ENCODE measurements around the gene GBP2.

Gene GBP2

DNA sequence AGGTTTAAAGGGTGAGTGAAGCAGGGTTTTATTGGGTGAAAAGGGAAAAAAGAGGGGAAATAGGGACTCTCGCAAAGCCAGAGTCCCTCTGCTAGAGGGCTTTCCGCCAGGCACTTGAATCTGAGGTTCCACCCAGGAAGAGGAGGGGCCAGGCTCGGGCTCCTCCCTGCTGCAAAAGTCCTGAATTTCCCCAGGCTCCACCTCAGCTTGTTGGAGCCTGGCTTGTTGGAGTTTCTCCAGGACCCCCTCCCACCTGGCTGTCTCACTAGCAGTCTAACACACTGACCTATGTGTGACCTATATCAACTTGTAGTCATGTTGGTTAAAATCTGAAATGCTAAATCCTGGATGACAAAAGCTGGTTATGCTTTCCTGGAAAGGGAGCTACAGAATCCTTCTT is 25.5 kb downstream of the GBP2 start:
- H3F3A ChIP-seq (ENCODE audit: insufficient read depth), result no peaks in the 10 kb centered on the region
- no peak overlapping the region for H3K4me3 ChIP-seq (ENCODE audit: insufficient read depth, low read length, poor library complexity, severe bottlenecking)
- H3K36me3 ChIP-seq (ENCODE audit: low read length), result no peaks in the 10 kb centered on the region
- no peaks in the 10 kb centered on the region for H3K9me2 ChIP-seq (replicated peaks; ENCODE audit: insufficient read depth, low read length)
- no peak overlapping the region for H2AFZ ChIP-seq (ENCODE audit: low read depth, low read length, severe bottlenecking)
- TF ChIP-seq EZH2phosphoT487 (conservative IDR thresholded peaks at IDR 0.05; ENCODE audit: low read length), result no peak
- TF ChIP-seq, protein P1, sequence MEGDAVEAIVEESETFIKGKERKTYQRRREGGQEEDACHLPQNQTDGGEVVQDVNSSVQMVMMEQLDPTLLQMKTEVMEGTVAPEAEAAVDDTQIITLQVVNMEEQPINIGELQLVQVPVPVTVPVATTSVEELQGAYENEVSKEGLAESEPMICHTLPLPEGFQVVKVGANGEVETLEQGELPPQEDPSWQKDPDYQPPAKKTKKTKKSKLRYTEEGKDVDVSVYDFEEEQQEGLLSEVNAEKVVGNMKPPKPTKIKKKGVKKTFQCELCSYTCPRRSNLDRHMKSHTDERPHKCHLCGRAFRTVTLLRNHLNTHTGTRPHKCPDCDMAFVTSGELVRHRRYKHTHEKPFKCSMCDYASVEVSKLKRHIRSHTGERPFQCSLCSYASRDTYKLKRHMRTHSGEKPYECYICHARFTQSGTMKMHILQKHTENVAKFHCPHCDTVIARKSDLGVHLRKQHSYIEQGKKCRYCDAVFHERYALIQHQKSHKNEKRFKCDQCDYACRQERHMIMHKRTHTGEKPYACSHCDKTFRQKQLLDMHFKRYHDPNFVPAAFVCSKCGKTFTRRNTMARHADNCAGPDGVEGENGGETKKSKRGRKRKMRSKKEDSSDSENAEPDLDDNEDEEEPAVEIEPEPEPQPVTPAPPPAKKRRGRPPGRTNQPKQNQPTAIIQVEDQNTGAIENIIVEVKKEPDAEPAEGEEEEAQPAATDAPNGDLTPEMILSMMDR (IDR thresholded peaks at IDR 0.05; ENCODE audit: insufficient read depth, low read length, poor library complexity, severe bottlenecking), result no peak
- H3K9ac ChIP-seq (ENCODE audit: low read length), result no peak overlapping the region
- no peak overlapping the region for H3K27ac ChIP-seq (ENCODE audit: low read depth, low read length)
- no peaks in the 10 kb centered on the region for H3K27me3 ChIP-seq (ENCODE audit: low read length)
- H3K9me3 ChIP-seq (ENCODE audit: insufficient read depth, low read length), result peaks cover 4% of the 10 kb centered on the region; the same call in 1 of the 2 replicates
- H4K20me1 ChIP-seq (ENCODE audit: low read depth, low read length), result no peaks in the 10 kb centered on the region
- H3K4me2 ChIP-seq (ENCODE audit: low read depth, low read length, poor library complexity, severe bottlenecking), result no peak overlapping the region
- H3K79me2 ChIP-seq (ENCODE audit: insufficient read depth, low read length), result no peaks in the 10 kb centered on the region

DNA sequence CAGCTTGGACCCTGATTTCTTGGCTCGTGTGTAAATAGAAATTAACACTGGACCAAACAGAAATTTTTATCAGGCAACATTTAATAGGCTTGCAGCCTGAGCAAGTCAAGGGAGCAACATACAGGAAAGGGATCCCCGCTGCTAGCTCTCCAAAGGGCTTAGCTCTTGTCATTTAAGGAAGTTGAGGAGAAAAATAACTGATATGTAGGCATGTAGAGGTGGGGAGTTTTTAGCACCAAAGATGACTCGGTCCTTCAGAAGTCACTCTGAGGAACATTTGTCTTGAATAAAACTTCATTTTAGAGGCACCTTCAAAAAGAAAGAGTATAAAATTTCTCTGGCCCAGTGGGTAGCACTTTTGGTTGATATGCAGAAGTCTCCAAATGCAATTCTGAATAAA is 27.1 kb downstream of the GBP2 start:
- no peak overlapping the region for H3K9ac ChIP-seq (ENCODE audit: low read length)
- no peaks in the 10 kb centered on the region for H3K9me2 ChIP-seq (replicated peaks; ENCODE audit: insufficient read depth, low read length)
- H3K27ac ChIP-seq (ENCODE audit: low read depth, low read length), result no peak overlapping the region
- H3K4me2 ChIP-seq (ENCODE audit: low read depth, low read length, poor library complexity, severe bottlenecking), result no peak overlapping the region
- H3K79me2 ChIP-seq (ENCODE audit: insufficient read depth, low read length), result no peaks in the 10 kb centered on the region
- H3K4me3 ChIP-seq (ENCODE audit: insufficient read depth, low read length, poor library complexity, severe bottlenecking), result no peak overlapping the region
- no peaks in the 10 kb centered on the region for H3F3A ChIP-seq (ENCODE audit: insufficient read depth)
- H3K27me3 ChIP-seq (ENCODE audit: low read length), result no peaks in the 10 kb centered on the region
- H3K9me3 ChIP-seq (ENCODE audit: insufficient read depth, low read length), result peaks cover 4% of the 10 kb centered on the region; the same call in 1 of the 2 replicates
- H4K20me1 ChIP-seq (ENCODE audit: low read depth, low read length), result no peaks in the 10 kb centered on the region
- no peak for TF ChIP-seq EZH2phosphoT487 (conservative IDR thresholded peaks at IDR 0.05; ENCODE audit: low read length)
- H3K36me3 ChIP-seq (ENCODE audit: low read length), result no peaks in the 10 kb centered on the region
- H2AFZ ChIP-seq (ENCODE audit: low read depth, low read length, severe bottlenecking), result no peak overlapping the region

GRCh38 chr1:89095737-89096136 is 30.2 kb downstream of the GBP2 start:
- Histone ChIP-seq H3K9ac (ENCODE audit: low read length) (no peak overlapping the region), H3K79me2 (ENCODE audit: insufficient read depth, low read length) (no peaks in the 10 kb centered on the region), H4K20me1 (ENCODE audit: low read depth, low read length) (no peaks in the 10 kb centered on the region), H3K36me3 (ENCODE audit: low read length) (no peaks in the 10 kb centered on the region), H2AFZ (ENCODE audit: low read depth, low read length, severe bottlenecking) (no peak overlapping the region), H3K27ac (ENCODE audit: low read depth, low read length) (no peak overlapping the region), H3K9me2 (replicated peaks; ENCODE audit: insufficient read depth, low read length) (no peaks in the 10 kb centered on the region), H3K4me2 (ENCODE audit: low read depth, low read length, poor library complexity, severe bottlenecking) (no peak overlapping the region), H3K9me3 (ENCODE audit: insufficient read depth, low read length) (peaks cover 4% of the 10 kb centered on the region; the same call in 1 of the 2 replicates), H3K4me3 (ENCODE audit: insufficient read depth, low read length, poor library complexity, severe bottlenecking) (no peak overlapping the region), H3F3A (ENCODE audit: insufficient read depth) (no peaks in the 10 kb centered on the region), H3K27me3 (ENCODE audit: low read length) (no peaks in the 10 kb centered on the region)
- TF ChIP-seq, protein P1 (IDR thresholded peaks at IDR 0.05; ENCODE audit: insufficient read depth, low read length, poor library complexity, severe bottlenecking), result no peak
- TF ChIP-seq EZH2phosphoT487 (conservative IDR thresholded peaks at IDR 0.05; ENCODE audit: low read length), result no peak

GRCh38 chr1:89089962-89090361 is 36.0 kb downstream of the GBP2 start:
- TF ChIP-seq EZH2phosphoT487 (conservative IDR thresholded peaks at IDR 0.05; ENCODE audit: low read length), result no peak
- TF ChIP-seq, protein P1 (IDR thresholded peaks at IDR 0.05; ENCODE audit: insufficient read depth, low read length, poor library complexity, severe bottlenecking), result no peak
- Histone ChIP-seq H3K36me3 (ENCODE audit: low read length) (no peaks in the 10 kb centered on the region), H3K4me3 (ENCODE audit: insufficient read depth, low read length, poor library complexity, severe bottlenecking) (no peak overlapping the region), H3K9me3 (ENCODE audit: insufficient read depth, low read length) (no peaks in the 10 kb centered on the region), H3K27me3 (ENCODE audit: low read length) (no peaks in the 10 kb centered on the region), H3K79me2 (ENCODE audit: insufficient read depth, low read length) (no peaks in the 10 kb centered on the region), H4K20me1 (ENCODE audit: low read depth, low read length) (no peaks in the 10 kb centered on the region), H2AFZ (ENCODE audit: low read depth, low read length, severe bottlenecking) (no peak overlapping the region), H3K4me2 (ENCODE audit: low read depth, low read length, poor library complexity, severe bottlenecking) (no peak overlapping the region), H3K9ac (ENCODE audit: low read length) (no peak overlapping the region), H3K9me2 (replicated peaks; ENCODE audit: insufficient read depth, low read length) (no peaks in the 10 kb centered on the region), H3F3A (ENCODE audit: insufficient read depth) (no peaks in the 10 kb centered on the region), H3K27ac (ENCODE audit: low read depth, low read length) (no peak overlapping the region)

Data from SU-DHL-6 (cell line).